ENCODE measurements around the gene RNASET2.

Gene RNASET2

GRCh38 chr6:166957087-166957804 is 896 bp upstream of the RNASET2 start:
- no peak for DNase-seq (ENCODE audit: extremely low read depth, low read depth)
- TF ChIP-seq CTCF (IDR thresholded peaks at IDR 0.05; ENCODE audit: low read depth, low read length) = no peak; the same call in 1 of the 2 replicates

GRCh38 chr6:166955865-166956443 is 396 bp downstream of the RNASET2 start:
- no peak for DNase-seq (ENCODE audit: extremely low read depth, low read depth)
- no peak for TF ChIP-seq CTCF (IDR thresholded peaks at IDR 0.05; ENCODE audit: low read depth, low read length)

GRCh38 chr6:166955121-166955864 is 1.1 kb downstream of the RNASET2 start:
- TF ChIP-seq CTCF (IDR thresholded peaks at IDR 0.05; ENCODE audit: low read depth, low read length) = no peak
- DNase-seq (ENCODE audit: extremely low read depth, low read depth) = no peak

GRCh38 chr6:166954118-166954713 is 2.1 kb downstream of the RNASET2 start:
- no peak for TF ChIP-seq CTCF (IDR thresholded peaks at IDR 0.05; ENCODE audit: low read depth, low read length)
- DNase-seq (ENCODE audit: extremely low read depth, low read depth) = no peak

GRCh38 chr6:166952567-166953486 is 3.5 kb downstream of the RNASET2 start:
- no peak for DNase-seq (ENCODE audit: extremely low read depth, low read depth)
- TF ChIP-seq CTCF (IDR thresholded peaks at IDR 0.05; ENCODE audit: low read depth, low read length) = no peak

- no peak for TF ChIP-seq CTCF (IDR thresholded peaks at IDR 0.05; ENCODE audit: low read depth, low read length)
- DNase-seq (ENCODE audit: extremely low read depth, low read depth) = no peak
Measured at GRCh38 chr6:166952121-166952520, 4.2 kb downstream of the RNASET2 start.
